Aortic smooth muscle cell (primary cell): ENCODE data around the gene LRRC56. TPM values are rescaled to one million over a fixed set of nuclear protein-coding genes. Genes with fewer than 3 reads are reported as not detected.

Experiments used
- total RNA-seq: library from RNA; depleted of rRNA; stranded (reverse); fragments of >200 nt; gene quantifications from 2 replicates; pipeline ENCODE4 v1.2.3, GENCODE V29; 2014

LRRC56 gene
- total RNA-seq, result 0.25 and 0.53 TPM in 2 replicates

DNA sequence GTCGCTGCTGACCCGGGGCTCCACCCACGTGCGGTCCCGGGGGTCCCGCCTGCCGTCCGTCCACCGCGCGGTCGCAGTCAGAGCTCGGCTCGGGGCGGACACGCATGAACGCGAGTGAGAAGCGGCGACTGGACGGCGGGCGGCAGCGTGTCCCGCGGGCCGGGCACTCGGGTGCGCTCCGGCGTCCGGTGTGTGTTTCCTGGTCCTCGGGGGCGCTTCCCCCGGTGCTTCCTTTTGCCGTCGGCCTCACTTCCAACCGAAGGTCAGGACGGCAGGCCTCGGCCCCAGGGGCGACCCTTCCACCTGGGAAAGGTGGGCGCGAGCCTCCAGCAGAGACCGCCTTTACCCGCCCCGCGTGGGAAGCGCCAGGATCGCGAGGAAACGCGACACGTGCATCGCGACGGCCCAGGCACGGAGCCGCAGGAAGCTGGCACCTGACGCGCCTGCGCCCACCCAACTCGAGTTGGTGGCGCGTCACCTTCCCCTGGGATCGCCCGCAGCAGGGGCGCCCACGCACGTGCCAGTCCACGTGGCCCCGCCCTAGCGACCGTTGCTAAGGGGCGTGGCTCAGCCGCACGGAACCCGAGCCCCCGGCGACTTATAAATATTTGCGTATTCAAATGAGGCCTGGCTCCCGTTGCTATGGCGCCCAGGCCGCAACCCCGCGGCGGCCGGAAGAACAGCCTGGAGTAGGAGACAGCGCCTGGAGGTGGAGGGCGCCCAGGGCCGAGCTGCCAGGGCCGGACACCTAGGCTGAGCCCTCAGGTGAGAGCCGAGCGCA, at the start of gene LRRC56:
Gene LRRC56, plus strand, starts transcription at position 687 of the 781 bp plus-strand sequence. CDS start 3,158 bp downstream, outside the sequence.

DNA sequence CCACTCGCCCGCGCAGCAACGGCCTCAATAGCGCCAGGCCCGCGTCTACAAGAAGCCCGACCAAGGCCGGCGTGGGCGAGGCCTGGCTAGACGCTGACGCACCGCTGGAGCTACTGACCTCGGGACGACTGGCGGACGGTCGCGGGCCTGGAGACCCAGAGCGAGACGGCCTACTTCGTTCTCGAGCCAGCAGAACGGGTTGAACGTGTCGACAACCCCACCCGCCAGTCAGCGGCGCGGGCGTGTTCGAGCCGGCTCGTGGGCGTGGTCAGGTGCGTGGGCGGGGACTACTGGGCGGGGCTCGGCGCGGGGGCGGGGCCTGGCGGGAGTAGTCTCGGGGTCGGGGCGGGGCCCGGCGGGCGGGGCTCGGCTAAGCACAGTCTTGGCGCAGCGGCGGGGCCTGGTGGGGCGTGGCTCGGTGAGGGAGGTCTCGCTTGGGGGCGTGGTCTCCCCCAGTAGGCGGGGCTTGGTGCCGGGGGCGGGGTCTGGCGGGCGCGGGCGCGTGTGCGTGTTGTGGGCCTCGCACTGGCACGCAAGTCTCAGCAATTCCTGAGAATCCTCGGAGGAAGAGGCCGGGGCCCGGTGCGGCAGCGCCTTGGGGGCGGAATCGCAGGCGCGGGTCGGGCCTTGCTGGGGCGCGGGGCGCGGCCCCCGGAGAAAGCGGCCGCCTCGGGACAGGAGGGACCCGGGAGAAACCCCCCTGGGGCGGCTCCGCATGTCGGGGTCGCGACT, 30.2 kb upstream of the LRRC56 start, which contains the start of gene RNH1:
Gene RNH1, minus strand, starts transcription at position 248 of the 732 bp plus-strand sequence. CDS start 5,080 bp downstream, outside the sequence.

GRCh38 chr11:535519-536454, 1.5 kb upstream of the LRRC56 start, which contains the start of gene HRAS:
Gene HRAS, minus strand, starts transcription at chr11:535576.

DNA sequence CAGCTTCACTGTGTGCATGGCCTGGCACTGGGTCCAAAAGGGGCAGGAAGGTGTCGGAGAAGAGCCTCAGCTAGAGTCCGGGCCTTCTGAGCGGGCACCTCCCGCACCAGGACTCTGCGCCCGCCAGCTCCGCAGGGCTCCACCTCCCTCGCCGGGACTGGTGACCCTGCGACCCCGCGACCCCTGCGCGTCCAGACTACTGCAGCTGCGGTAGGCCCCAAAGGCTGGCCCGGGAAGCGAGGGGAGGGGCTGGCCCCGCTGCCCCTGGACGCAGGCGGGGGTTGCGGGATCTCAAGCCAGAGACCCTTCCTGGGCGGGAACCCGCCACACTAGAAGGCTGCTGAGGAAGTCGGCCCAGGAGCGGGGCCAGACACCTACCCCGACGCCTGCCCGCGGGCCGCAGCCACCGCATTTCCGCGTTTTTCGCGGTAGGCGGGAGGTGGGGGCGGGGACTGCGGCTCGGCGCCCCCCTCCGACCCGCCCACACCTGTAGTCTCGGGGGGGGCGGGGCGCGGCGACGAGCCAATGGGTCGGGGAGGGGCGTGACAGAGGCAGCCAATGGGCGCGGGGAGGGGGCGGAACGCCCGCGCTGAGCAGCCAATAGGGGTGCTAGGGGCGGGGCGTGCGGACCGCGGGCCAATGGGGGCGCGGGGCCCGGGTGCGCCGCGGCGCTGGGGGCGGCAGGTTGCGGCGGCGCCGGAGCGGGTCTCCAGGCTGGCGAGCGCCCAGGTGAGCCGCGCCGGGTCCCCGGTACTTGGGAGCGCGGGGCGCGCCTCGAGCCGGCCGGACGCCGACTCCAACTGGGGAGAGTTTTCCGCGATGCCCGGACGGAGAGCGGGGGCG, 23.2 kb downstream of the LRRC56 start, which contains the start of the genes LMNTD2 and RASSF7:
Gene LMNTD2, minus strand, starts transcription at position 434 of the 843 bp plus-strand sequence. Its CDS starts 22 bp downstream, at position 412.
Gene RASSF7, plus strand, starts transcription at position 666 of the 843 bp plus-strand sequence. CDS start 799 bp downstream, outside the sequence.

GRCh38 chr11:575996-576768, 38.9 kb downstream of the LRRC56 start, which contains the start of gene PHRF1:
Gene PHRF1, plus strand, starts transcription at chr11:576470. Its CDS starts 5,043 bp downstream, at chr11:581513.

Other genes with a start within 250 kb of the LRRC56 start
- gene PGGHG, start 248.4 kb upstream of the LRRC56 start, total RNA-seq, result 8.1 and 9.5 TPM in 2 replicates
- not detected in 2 replicates for gene IFITM5, start 238.0 kb upstream of the LRRC56 start, total RNA-seq
- gene IFITM2, start 229.7 kb upstream of the LRRC56 start, total RNA-seq, result 113 and 138 TPM in 2 replicates
- 32.6 and 61.0 TPM in 2 replicates for gene IFITM1, start 223.5 kb upstream of the LRRC56 start, total RNA-seq
- 90.2 and 101 TPM in 2 replicates for gene IFITM3, start 216.7 kb upstream of the LRRC56 start, total RNA-seq
- gene B4GALNT4, start 168.0 kb upstream of the LRRC56 start, total RNA-seq, result under 0.01 and 0.06 TPM in 2 replicates
- 0.81 and 1.3 TPM in 2 replicates for gene PKP3, start 143.3 kb upstream of the LRRC56 start, total RNA-seq
- 17.8 and 19.3 TPM in 2 replicates for gene SIGIRR, start 122.5 kb upstream of the LRRC56 start, total RNA-seq
- not detected in 2 replicates for gene ANO9, start 95.5 kb upstream of the LRRC56 start, total RNA-seq
- gene PTDSS2, start 87.2 kb upstream of the LRRC56 start, total RNA-seq, result 25.6 and 32.0 TPM in 2 replicates
- 420 and 478 TPM in 2 replicates for gene RNH1, start 30.3 kb upstream of the LRRC56 start, total RNA-seq
- gene HRAS, start 2.0 kb upstream of the LRRC56 start, total RNA-seq, result 77.6 and 105 TPM in 2 replicates
- gene LMNTD2, start 23.2 kb downstream of the LRRC56 start, total RNA-seq, result 0.13 and 0.19 TPM in 2 replicates
- gene RASSF7, start 23.4 kb downstream of the LRRC56 start, total RNA-seq, result 1.2 and 1.7 TPM in 2 replicates
- gene PHRF1, start 38.9 kb downstream of the LRRC56 start, total RNA-seq, result 21.7 and 27.9 TPM in 2 replicates
- 8.6 and 9.8 TPM in 2 replicates for gene IRF7, start 78.4 kb downstream of the LRRC56 start, total RNA-seq
- not detected in 2 replicates for gene CDHR5, start 87.4 kb downstream of the LRRC56 start, total RNA-seq
- gene SCT, start 89.7 kb downstream of the LRRC56 start, total RNA-seq, result not detected in 2 replicates
- 0.06 TPM in 1 of 2 replicates, not detected in the other for gene DRD4, start 99.7 kb downstream of the LRRC56 start, total RNA-seq
- 31.4 and 31.7 TPM in 2 replicates for gene DEAF1, start 157.7 kb downstream of the LRRC56 start, total RNA-seq
- gene TMEM80, start 158.3 kb downstream of the LRRC56 start, total RNA-seq, result 6.8 and 7.9 TPM in 2 replicates
- gene EPS8L2, start 168.7 kb downstream of the LRRC56 start, total RNA-seq, result 29.9 and 31.0 TPM in 2 replicates
- 163 and 213 TPM in 2 replicates for gene TALDO1, start 209.9 kb downstream of the LRRC56 start, total RNA-seq
- gene GATD1, start 240.0 kb downstream of the LRRC56 start, total RNA-seq, result 21.5 and 22.3 TPM in 2 replicates